SK-N-SH (cell line): ENCODE results near the gene MMP21. TPM values are rescaled to one million over a fixed set of nuclear protein-coding genes. Genes with fewer than 3 reads are reported as not detected.

ENCODE experiments used
- CTCF ChIA-PET: fragments of 300-600, 350-600 bp; formaldehyde crosslinking; extraction: SDS; loops from one replicate; lab custom pipeline; 2021; lab: Yijun Ruan, JAX
- POLR2A ChIA-PET: fragments of 350-600 bp; sonication (Branson Sonifier 250); formaldehyde crosslinking; extraction: SDS; loops from one replicate; lab custom pipeline; 2020; ENCODE audit warnings: antibody characterized with exemption, inconsistent platforms; lab: Yijun Ruan, JAX
- DNase-seq: peaks from one replicate; pipeline ENCODE4 v3.0.0; 2012
- H2AFZ ChIP-seq: fragments of 200-600 bp; sonication (generic); 2 replicates; pipeline ENCODE4 v1.8.1; 2016; ENCODE audit warnings: antibody characterized with exemption, mild to moderate bottlenecking, low read depth
- H3F3A ChIP-seq: fragments of 200-600 bp; sonication (generic); replicated peaks from 2 replicates; pipeline ENCODE3; 2016; ENCODE audit warnings: antibody characterized with exemption, mild to moderate bottlenecking; ENCODE audit not compliant: insufficient read depth
- H3K27ac ChIP-seq, 2 experiments: fragments of 200-500 bp in 1 of 2; fragments of 200-600 bp in 1 of 2; sonication (Bioruptor generic) in 1 of 2; sonication (generic), shearing (Covaris generic) in 1 of 2; 2 replicates each; pipeline versions ENCODE4 v1.5.1 to v1.6.1; 2014 to 2016; ENCODE audit warnings: low read depth in 2 of 2, inconsistent platforms in 1 of 2, low read length in 1 of 2, mild to moderate bottlenecking in 1 of 2, mixed read lengths in 1 of 2
- H3K27me3 ChIP-seq: fragments of 200-600 bp; sonication (generic), shearing (Covaris generic); 2 replicates; pipeline ENCODE4 v1.6.1; 2016; ENCODE audit warnings: mixed run types; ENCODE audit not compliant: insufficient read depth
- H3K36me3 ChIP-seq, 2 experiments: fragments of 200-500 bp in 1 of 2; fragments of 200-600 bp in 1 of 2; sonication (Bioruptor generic) in 1 of 2; sonication (generic) in 1 of 2; replicated peaks in 1 of 2; 2 replicates each; pipeline versions ENCODE3 to v1.5.1; 2014 to 2016; ENCODE audit warnings: low read length in 1 of 2, mild to moderate bottlenecking in 1 of 2; ENCODE audit not compliant: insufficient read depth in 2 of 2, control insufficient read depth in 1 of 2
- H3K4me1 ChIP-seq, 2 experiments: fragments of 200-500 bp in 1 of 2; fragments of 200-600 bp in 1 of 2; sonication (Bioruptor generic) in 1 of 2; sonication (generic), shearing (Covaris generic) in 1 of 2; 2 replicates each; pipeline versions ENCODE4 v1.5.1 to v1.6.1; 2014 to 2016; ENCODE audit warnings: low read depth in 1 of 2, low read length in 1 of 2, mixed run types in 1 of 2; ENCODE audit not compliant: insufficient read depth in 2 of 2, control insufficient read depth in 1 of 2
- H3K4me2 ChIP-seq: fragments of 200-600 bp; sonication (generic), shearing (Covaris generic); 2 replicates; pipeline ENCODE4 v1.6.1; 2017; ENCODE audit warnings: mixed run types
- H3K4me3 ChIP-seq, 2 experiments: fragments of 200-500 bp in 1 of 2; fragments of 200-600 bp in 1 of 2; sonication (Bioruptor generic) in 1 of 2; sonication (generic), shearing (Covaris generic) in 1 of 2; 2 replicates each; pipeline versions ENCODE4 v1.5.1 to v1.8.1; 2014 to 2016; ENCODE audit warnings: low read depth in 2 of 2, inconsistent platforms in 1 of 2, low read length in 1 of 2, mild to moderate bottlenecking in 1 of 2, mixed read lengths in 1 of 2, moderate library complexity in 1 of 2
- H3K79me2 ChIP-seq: fragments of 200-600 bp; sonication (generic); 2 replicates; pipeline ENCODE4 v1.8.1; 2017; ENCODE audit warnings: mild to moderate bottlenecking; ENCODE audit not compliant: insufficient read depth
- H3K9ac ChIP-seq: fragments of 200-600 bp; sonication (generic); 2 replicates; pipeline ENCODE4 v1.6.1; 2017; ENCODE audit warnings: mixed run types
- H3K9me2 ChIP-seq: fragments of 200-600 bp; sonication (generic); 2 replicates; pipeline ENCODE4 v1.6.1; 2017; ENCODE audit warnings: mixed run types
- H3K9me3 ChIP-seq: fragments of 200-600 bp; sonication (generic); 2 replicates; pipeline ENCODE4 v1.6.1; 2017; ENCODE audit warnings: mixed run types, mild to moderate bottlenecking, moderate library complexity
- H4K20me1 ChIP-seq: fragments of 200-600 bp; sonication (generic); 2 replicates; pipeline ENCODE4 v1.6.1; 2017; ENCODE audit warnings: mild to moderate bottlenecking, mixed run types; ENCODE audit not compliant: insufficient read depth
- EZH2phosphoT487 ChIP-seq: fragments of 200-600 bp; sonication (generic); IDR thresholded peaks from 2 replicates; pipeline ENCODE4 v1.6.1; 2017; ENCODE audit warnings: low read depth, mixed run types, mild to moderate bottlenecking, antibody characterized with exemption, moderate library complexity, borderline replicate concordance
- MXI1 ChIP-seq: IDR thresholded peaks from 2 replicates; pipeline ENCODE4 v1.6.1; 2012; ENCODE audit warnings: mild to moderate bottlenecking, low read depth, low read length, improper control_type of control experiment
- POLR2AphosphoS5 ChIP-seq: IDR thresholded peaks from 2 replicates; pipeline ENCODE4 v1.6.1; 2012; ENCODE audit warnings: low read depth, low read length
- RAD21 ChIP-seq: IDR thresholded peaks from 2 replicates; pipeline ENCODE4 v1.6.1; 2012; ENCODE audit warnings: mild to moderate bottlenecking, low read length
- RCOR1 ChIP-seq: fragments of 150-350 bp; IDR thresholded peaks from 2 replicates; pipeline ENCODE4 v1.6.1; 2017; ENCODE audit warnings: antibody characterized with exemption, low read length
- RXRA ChIP-seq: IDR thresholded peaks from 2 replicates; pipeline ENCODE4 v1.4.0; 2012; ENCODE audit warnings: low read depth, mild to moderate bottlenecking, borderline replicate concordance
- SMC3 ChIP-seq: IDR thresholded peaks from 2 replicates; pipeline ENCODE4 v1.6.1; 2012; ENCODE audit warnings: low read depth, low read length, improper control_type of control experiment
- TEAD4 ChIP-seq: IDR thresholded peaks from 2 replicates; pipeline ENCODE4 v1.4.0; 2012; ENCODE audit warnings: mild to moderate bottlenecking, borderline replicate concordance; ENCODE audit not compliant: insufficient read depth
- WGBS: methylation state at CpG from one replicate; pipeline ENCODE4 v1.1.6; 2017; ENCODE audit warnings: low lambda C conversion rate; 5-methylcytosine and 5-hydroxymethylcytosine counted together
- polyA plus RNA-seq, 3 experiments: library from polyadenylated mRNA; depleted of rRNA; stranded (reverse); fragments of >200 nt; gene quantifications; 2 replicates each; pipeline ENCODE4 v1.2.3, GENCODE V29; 2012
- TF ChIP-seq, protein P1 (sequence below): IDR thresholded peaks from 2 replicates; pipeline ENCODE4 v1.4.0; 2012; ENCODE audit warnings: low read depth, borderline replicate concordance
- TF ChIP-seq, protein P2 (sequence below): IDR thresholded peaks from 2 replicates; pipeline ENCODE4 v1.4.0; 2012; ENCODE audit warnings: low read depth, borderline replicate concordance
- TF ChIP-seq, protein P3 (sequence below): IDR thresholded peaks from 2 replicates; pipeline ENCODE4; 2012

MMP21 gene
- polyA plus RNA-seq, 1 of the 3 experiments (the other 2 are of a cell fraction), result 0.02 TPM

DNA sequence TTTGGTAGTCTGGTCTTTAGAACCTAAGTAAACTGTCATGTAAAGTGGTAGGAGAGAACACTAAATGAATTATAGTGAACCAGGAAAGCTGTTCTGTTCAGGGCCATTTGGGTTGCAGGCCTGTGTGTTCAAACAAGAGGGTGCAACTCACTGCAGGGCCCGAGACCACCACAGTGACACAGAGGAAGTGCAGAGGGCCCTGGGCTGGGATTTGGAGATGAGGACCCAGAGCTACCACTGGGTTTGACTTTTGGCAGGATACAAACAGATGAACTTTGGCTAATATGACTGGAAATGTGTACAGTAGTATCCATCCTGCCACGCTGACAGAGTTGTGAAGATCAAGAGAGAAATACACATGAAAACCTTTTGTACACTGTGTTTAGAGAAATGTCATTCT is 9.8 kb downstream of the MMP21 start:
- Histone ChIP-seq H3K27me3 (no peaks in the 10 kb centered on the region), H3K79me2 (no peaks in the 10 kb centered on the region), H3K9me3 (no peaks in the 10 kb centered on the region), H3K9ac (no peak overlapping the region), H3F3A (no peaks in the 10 kb centered on the region), H3K4me2 (no peak overlapping the region), H3K9me2 (no peaks in the 10 kb centered on the region), H3K36me3 (peaks cover 41 to 60% of the 10 kb centered on the region in 2 experiments), H3K27ac (no peak overlapping the region), H3K4me1 (no peaks in the 10 kb centered on the region), H3K4me3 (no peak overlapping the region), H2AFZ (no peak overlapping the region), H4K20me1 (no peaks in the 10 kb centered on the region)
- CTCF ChIA-PET, result no interaction called here
- TF ChIP-seq EZH2phosphoT487, result no peak
- TF ChIP-seq, protein P1, sequence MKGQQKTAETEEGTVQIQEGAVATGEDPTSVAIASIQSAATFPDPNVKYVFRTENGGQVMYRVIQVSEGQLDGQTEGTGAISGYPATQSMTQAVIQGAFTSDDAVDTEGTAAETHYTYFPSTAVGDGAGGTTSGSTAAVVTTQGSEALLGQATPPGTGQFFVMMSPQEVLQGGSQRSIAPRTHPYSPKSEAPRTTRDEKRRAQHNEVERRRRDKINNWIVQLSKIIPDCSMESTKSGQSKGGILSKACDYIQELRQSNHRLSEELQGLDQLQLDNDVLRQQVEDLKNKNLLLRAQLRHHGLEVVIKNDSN, result no peak
- TF ChIP-seq MXI1, result no peak
- no peak for TF ChIP-seq SMC3
- no peak for TF ChIP-seq RXRA
- no peak for TF ChIP-seq RAD21
- TF ChIP-seq, protein P2, sequence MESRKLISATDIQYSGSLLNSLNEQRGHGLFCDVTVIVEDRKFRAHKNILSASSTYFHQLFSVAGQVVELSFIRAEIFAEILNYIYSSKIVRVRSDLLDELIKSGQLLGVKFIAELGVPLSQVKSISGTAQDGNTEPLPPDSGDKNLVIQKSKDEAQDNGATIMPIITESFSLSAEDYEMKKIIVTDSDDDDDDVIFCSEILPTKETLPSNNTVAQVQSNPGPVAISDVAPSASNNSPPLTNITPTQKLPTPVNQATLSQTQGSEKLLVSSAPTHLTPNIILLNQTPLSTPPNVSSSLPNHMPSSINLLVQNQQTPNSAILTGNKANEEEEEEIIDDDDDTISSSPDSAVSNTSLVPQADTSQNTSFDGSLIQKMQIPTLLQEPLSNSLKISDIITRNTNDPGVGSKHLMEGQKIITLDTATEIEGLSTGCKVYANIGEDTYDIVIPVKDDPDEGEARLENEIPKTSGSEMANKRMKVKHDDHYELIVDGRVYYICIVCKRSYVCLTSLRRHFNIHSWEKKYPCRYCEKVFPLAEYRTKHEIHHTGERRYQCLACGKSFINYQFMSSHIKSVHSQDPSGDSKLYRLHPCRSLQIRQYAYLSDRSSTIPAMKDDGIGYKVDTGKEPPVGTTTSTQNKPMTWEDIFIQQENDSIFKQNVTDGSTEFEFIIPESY, result no peak
- POLR2A ChIA-PET, result no interaction called here
- DNase-seq, result no peak
- 96% methylated on average over 2 of the region's 2 CpGs for WGBS

DNA sequence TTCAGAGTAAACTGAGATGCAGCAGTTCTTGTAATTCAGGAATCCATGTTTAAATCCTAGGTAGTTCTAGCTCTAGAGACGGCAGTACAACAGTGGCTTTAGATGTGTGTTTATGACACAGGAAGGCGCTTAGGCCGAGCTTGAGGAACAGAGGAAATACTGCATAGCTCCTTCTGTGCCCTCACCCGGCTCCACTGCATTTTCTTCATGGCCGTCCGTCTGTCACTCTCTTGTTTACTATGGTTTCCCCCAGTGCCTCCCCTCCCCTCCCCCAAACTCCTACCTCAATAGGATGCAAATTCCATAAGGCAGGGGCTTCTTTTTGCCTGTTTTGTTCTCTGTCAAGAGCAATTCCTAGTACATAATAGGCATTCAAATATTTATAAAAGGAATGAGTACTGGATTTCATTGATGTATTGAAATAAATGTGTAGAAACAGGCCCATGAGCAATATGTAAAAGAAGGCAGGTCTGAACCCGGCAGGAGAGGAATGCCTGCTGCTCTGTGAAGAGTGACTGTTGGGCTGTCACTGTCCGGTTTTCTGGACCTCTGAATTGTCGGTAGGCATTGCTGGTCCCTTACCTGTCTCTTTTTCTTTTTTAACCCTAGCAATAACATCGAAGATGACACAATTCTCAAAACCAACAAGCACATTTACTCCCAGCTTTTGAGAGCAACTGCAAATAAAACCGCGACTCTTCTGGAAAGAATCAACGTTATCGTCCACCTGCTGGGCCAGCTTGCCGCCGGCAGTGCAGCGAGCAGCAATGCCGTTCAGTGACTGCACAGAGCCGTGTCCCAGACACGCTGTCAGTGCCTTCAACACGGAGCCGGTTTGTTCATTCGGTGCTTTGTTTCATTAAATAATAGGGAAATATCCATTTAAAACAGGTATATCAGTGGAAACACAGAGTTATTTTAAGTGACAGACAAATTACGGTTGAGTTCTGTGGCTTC is 12.7 kb downstream of the MMP21 start:
- TF ChIP-seq EZH2phosphoT487 (no peak), POLR2AphosphoS5 (no peak), TEAD4 (no peak), RCOR1 (no peak)
- TF ChIP-seq, protein P1, result no peak
- TF ChIP-seq, protein P3, sequence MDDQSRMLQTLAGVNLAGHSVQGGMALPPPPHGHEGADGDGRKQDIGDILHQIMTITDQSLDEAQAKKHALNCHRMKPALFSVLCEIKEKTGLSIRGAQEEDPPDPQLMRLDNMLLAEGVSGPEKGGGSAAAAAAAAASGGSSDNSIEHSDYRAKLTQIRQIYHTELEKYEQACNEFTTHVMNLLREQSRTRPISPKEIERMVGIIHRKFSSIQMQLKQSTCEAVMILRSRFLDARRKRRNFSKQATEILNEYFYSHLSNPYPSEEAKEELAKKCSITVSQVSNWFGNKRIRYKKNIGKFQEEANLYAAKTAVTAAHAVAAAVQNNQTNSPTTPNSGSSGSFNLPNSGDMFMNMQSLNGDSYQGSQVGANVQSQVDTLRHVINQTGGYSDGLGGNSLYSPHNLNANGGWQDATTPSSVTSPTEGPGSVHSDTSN, result no peak
- POLR2A ChIA-PET, result no interaction called here
- WGBS, result 97% methylated on average over 24 of the region's 24 CpGs
- Histone ChIP-seq H2AFZ (no peak overlapping the region), H3K4me2 (no peak overlapping the region), H3K27ac (no peak overlapping the region), H3K36me3 (peaks cover 60 to 83% of the 10 kb centered on the region in 2 experiments), H3K79me2 (no peaks in the 10 kb centered on the region), H3K27me3 (no peaks in the 10 kb centered on the region), H3K9me2 (no peaks in the 10 kb centered on the region), H4K20me1 (no peaks in the 10 kb centered on the region), H3F3A (no peaks in the 10 kb centered on the region), H3K9me3 (no peaks in the 10 kb centered on the region), H3K4me1 (no peaks in the 10 kb centered on the region), H3K9ac (no peak overlapping the region), H3K4me3 (no peak overlapping the region)
- CTCF ChIA-PET, result interaction anchor here (1.0 kb wide), 1 partner anchor 11 kb away, joined by 3 read pairs; no protein-coding TSS in a partner anchor
- no peak for DNase-seq
